Stimulated activated CD8-positive, alpha-beta memory T cell treated with anti-CD3 and anti-CD28 coated beads, Interleukin-12 subunit alpha, Interleukin-12 subunit beta, amount 100 ng/mL, for 24 hours (primary cell): Measurements from ENCODE around the gene SP7.
"Not testable (repeated sequence)": the region's sequence is repeated elsewhere in the genome, so short reads cannot be mapped to it uniquely, and the experiment has no call there.

Experiments
- DNase-seq: peaks from one replicate; pipeline ENCODE4 v3.0.0-alpha.2; 2020; ENCODE audit errors: extremely low read depth

The SP7 gene

GRCh38 chr12:53346491-53346890 is 10.3 kb upstream of the SP7 start:
- no peak for DNase-seq

DNA sequence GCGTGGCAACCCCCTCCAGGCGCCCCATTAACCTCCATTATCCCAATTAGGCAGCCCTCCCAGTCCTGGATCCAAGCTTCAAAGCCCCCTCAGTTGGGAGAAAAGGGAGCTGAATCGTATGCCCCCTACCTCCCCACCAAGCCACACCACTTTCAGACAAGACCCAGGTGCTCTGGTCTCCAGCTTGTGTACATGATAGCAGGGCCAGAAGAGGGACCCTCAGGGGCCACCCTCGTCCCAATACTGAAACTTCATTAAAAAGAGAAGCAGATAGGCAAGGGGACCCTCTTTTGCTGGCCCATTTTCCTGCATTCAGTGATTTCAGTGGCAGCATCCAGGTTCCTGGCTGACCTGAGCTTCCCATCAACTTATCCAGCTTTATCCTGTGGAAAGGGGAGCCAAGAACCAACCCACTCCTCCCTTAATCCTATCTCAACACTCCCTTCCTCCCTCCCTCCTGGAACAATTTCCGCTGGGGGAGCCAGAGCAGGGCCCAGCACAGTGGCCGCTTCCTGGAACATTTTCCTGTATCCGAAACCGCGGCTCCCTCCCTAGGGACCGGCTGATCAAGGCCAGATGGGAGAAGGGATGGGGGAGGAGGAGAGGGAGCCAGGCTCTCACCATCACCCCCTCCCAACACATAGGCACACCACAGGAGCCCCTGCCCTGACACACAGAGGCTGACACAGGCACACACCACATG is 9.5 kb upstream of the SP7 start:
- DNase-seq = no peak

DNA sequence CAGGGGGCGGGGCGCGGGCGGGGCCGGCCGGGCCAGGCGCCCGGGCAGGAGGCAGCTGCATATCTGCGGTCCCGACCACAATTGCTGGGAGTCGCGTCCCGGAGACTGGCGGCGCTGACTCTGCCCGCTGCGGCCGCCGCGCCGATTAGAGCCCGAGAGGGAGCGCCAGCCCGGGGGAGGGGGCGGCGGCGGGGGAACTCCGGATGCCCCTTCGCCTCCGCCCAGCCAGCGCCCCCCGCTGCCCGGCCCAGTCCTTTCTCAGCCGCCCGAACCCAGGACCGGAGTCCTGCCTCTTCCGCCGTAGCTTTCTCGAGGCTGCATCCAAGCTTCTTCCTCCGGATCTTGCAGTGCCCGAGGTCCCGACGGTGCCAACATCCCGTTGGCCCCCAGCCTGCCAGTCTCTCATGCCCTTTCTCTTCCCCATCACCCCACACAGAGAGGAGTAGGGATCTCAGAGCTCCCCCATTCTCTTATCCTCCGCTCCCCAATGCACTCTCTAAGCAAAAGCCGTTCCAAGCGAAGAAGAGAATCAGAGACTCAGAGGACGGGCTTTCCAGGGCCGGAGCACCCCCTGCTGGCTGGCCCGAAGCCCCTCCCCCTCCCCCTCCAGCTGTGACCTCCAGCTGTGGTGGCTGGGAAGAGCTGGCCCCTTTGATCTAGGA is 8.8 kb upstream of the SP7 start:
- DNase-seq = peak; percentile 51

GRCh38 chr12:53344487-53344823 is 8.3 kb upstream of the SP7 start:
- DNase-seq = no peak

- no peak for DNase-seq
These were observed 7.8 kb upstream of the SP7 start for GRCh38 chr12:53343969-53344368.

- no peak for DNase-seq
These were observed 7.3 kb upstream of the SP7 start for GRCh38 chr12:53343449-53343848.

DNA sequence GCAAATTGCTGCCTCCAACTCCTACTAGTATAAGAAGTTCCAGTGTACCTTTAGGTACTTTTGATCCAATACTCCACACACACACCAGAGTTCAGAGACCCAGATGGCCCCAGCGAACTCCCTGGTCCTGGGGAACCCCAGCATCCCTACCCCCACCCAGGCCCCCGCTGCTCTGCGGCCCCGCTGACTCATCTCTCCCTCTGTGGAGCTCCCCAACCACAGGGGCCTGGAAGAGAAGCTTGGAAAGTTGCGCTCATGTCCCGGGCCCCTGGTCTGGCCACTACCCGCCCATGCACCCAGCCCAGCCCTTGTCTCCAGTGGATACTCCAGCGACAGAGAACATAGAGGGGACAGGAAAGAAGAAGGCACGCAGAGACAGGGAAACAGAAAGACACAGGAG is 4.2 kb upstream of the SP7 start:
- DNase-seq = no peak

DNA sequence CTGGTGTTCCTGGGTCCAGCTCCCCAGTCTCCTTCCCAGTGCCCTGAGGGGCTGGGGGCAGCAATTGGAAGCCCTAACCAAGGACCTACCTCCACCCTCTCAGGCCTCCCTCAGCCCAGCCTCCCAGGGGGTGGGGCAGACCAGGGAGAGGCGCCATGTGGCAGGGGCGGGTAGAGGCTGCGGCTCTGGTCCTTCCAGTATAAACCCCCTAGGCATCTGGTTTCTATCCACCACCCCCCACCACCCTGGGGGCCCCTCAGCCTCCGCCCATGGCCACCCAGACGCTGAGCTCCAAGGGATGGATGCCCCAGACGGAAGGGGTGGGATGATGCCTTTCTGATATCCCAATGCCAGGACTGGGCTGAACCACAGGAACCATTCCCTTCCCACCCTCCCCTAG is 2.8 kb upstream of the SP7 start:
- DNase-seq = no peak

DNA sequence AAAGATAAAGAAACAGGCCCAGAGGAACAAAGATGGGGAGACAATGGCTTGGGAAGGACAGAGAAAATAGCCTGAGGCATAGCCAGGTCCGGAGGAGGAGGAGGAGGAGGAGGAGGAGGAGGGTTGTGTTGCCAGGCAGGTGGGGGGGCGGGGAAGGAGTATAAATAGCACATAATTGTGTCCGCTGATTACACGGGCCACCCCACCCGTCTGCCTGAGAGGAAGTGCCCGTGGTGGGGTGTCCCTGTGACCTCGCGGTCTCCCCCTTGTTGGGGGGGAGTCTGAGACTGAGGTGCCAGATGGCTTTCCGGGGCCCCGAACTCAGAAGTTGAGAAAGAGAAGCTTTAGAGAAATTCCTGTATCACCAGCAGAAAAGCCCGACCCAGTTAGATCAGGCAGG is 1.9 kb upstream of the SP7 start:
- DNase-seq = no peak

DNA sequence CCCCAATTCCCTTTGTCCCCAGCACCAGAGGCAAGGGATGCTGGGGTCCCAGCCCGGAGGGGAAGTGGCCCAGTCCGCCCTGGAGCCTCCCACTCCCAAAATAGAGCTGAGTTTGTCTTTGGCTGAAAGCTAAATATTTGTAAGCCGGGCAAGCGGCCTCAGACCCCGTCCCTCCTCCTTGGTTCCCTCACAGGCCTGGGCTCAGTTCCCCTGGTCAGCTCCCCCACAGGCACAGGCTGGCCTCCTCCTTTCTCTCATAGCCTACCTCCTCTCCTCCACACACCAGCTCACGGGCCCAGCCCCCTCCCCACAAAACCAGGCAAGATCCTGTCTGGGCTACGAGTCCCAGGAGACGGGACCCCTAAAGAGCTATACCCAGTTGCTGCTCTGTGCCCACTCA is 1.3 kb downstream of the SP7 start:
- DNase-seq = no peak

DNA sequence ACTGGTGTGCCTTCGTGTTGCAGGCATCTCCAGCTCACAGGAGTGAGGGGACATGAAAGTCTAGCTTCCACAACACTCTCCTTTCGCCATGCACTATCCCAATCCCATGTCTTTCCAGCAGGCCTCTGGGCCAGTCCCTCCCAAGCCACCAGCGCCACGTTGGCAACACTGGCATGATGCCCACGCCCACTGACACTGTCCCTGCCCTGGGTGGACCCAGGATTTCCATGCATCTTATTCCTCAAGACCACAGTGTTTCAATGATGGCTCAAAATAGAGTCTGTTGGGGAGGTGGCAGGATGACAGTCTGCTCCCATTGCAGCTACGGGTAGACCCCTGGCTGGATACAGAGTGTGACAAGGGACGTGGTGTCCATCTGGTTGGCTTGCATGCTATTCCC is 2.3 kb downstream of the SP7 start:
- DNase-seq = no peak

GRCh38 chr12:53333289-53333688 is 2.9 kb downstream of the SP7 start:
- no peak for DNase-seq

DNA sequence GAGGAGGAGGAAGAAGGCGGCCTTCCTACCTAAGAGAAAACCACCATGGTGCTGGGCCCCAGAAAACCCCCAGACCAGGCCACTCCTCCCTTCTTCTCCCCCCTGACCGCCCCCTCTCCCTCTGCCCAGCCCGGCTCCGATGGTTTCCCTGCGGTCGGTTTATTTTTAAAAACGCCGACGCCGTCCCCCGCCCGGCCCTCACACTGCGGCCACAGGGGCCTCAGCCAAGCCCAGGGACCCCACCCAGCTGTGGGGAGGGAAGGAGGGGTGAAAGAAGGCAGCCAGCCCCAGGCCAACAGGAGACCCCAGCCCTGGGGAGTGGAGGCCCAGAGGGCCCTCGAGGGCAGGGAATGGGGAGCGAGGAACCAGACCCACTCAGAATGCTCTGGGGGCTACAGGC is 3.4 kb downstream of the SP7 start:
- no peak for DNase-seq

- DNase-seq = not testable (repeated sequence)
These were observed 3.8 kb downstream of the SP7 start for GRCh38 chr12:53332339-53332738.

- no peak for DNase-seq
These were observed 5.5 kb downstream of the SP7 start for GRCh38 chr12:53330671-53331070.

GRCh38 chr12:53328043-53328435 is 8.1 kb downstream of the SP7 start:
- DNase-seq = no peak

DNA sequence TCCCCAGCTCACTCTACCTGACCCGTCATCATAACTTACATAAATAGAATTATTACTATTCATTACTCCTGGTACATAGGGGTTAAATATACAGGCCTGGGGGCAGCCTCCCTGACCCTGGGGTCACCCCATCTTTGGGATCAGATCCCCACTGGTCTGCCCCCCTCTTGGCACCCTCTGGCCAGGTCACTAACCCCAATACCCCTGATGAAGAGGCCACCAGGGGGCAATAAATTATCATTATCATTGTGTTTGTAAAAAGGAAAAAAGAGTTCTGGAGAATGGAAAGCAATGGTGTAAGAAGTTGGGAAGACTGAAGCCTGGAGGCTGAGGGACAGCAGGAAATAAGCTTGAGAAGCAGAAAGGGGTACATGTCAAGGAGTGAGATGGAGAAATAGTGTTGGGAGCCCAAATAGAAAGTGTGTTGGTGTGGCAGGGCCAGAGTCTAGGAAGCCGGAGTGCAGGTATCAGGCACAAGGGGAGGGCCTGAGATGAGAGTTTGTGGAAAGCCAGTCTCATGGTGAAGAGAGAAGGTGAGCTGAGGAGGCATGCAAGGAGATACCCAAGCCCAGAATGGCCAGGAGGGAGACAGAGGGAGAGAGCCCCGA is 8.6 kb downstream of the SP7 start:
- DNase-seq = no peak

- no peak for DNase-seq
These were observed 9.5 kb downstream of the SP7 start for GRCh38 chr12:53326460-53327185.

DNA sequence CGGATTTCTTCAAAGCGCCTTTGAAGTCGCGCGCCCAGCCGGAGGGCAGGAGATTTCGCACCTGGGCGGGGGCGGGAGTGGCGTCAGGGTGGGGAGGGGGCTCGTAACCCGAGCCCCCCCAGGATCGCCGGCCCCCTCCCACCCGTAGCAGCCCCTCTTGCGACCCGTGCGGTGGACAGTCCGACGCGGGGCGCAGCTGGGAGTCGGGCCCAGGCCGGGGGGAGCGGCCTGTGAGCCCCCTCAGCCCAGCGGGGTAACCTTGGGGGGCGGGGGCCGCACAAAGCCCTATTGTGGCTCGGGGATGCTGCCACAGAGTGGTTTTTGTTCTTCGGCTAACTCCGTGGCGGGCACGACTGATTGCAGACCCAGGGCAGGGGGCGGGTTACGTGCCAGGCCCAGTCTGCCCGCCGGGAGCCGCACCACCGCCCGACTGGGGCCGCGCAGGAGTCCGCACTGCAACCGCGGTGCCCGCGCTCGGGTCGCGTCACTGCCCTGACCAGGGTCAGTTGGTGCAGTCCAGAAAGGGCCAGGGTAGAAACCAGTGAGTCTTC is 10.6 kb downstream of the SP7 start:
- DNase-seq = no peak

- peak; percentile 78 for DNase-seq
These were observed 11.2 kb downstream of the SP7 start for GRCh38 chr12:53324779-53325510.

GRCh38 chr12:53324113-53324778 is 11.9 kb downstream of the SP7 start:
- DNase-seq = no peak
